GM12864 (cell line): ENCODE data around the gene SEMA5A.
A peak's percentile ranks its signal among the peaks of the same experiment; 100 is the strongest.

Experiments
- DNase-seq: peaks from one replicate; pipeline ENCODE4 v3.0.0-alpha.2; 2011; ENCODE audit warnings: low read depth
- H3K4me3 ChIP-seq: 2 replicates; pipeline ENCODE4 v1.5.1; 2011; ENCODE audit warnings: mild to moderate bottlenecking, low read depth, low read length, control low read depth
- CTCF ChIP-seq: IDR thresholded peaks from 2 replicates; pipeline ENCODE4 v1.5.1; 2011; ENCODE audit warnings: low read depth, mild to moderate bottlenecking, moderate library complexity, low read length, control low read depth, inconsistent platforms; ENCODE audit errors: missing control alignments

The SEMA5A gene

GRCh38 chr5:9316041-9316440 lies 229.8 kb downstream of the SEMA5A start:
- no peak for DNase-seq
- TF ChIP-seq CTCF, result no peak
- H3K4me3 ChIP-seq, result no peak overlapping the region

- no peak for DNase-seq
- no peak for TF ChIP-seq CTCF
- no peak overlapping the region for H3K4me3 ChIP-seq
Observed at GRCh38 chr5:9314558-9314957, 231.3 kb downstream of the SEMA5A start.

- TF ChIP-seq CTCF, result peak; percentile 14
- DNase-seq, result no peak
- no peak overlapping the region for H3K4me3 ChIP-seq
Observed at GRCh38 chr5:9313751-9314150, 232.1 kb downstream of the SEMA5A start.

GRCh38 chr5:9307150-9307549 lies 238.7 kb downstream of the SEMA5A start:
- no peak overlapping the region for H3K4me3 ChIP-seq
- no peak for TF ChIP-seq CTCF
- DNase-seq, result no peak

GRCh38 chr5:9302218-9302617 lies 243.7 kb downstream of the SEMA5A start:
- DNase-seq, result no peak
- no peak for TF ChIP-seq CTCF

GRCh38 chr5:9301200-9301599 lies 244.7 kb downstream of the SEMA5A start:
- H3K4me3 ChIP-seq, result no peak overlapping the region
- TF ChIP-seq CTCF, result no peak

More at GRCh38 chr5:9302218-9302617, 243.7 kb downstream of the SEMA5A start:
- no peak overlapping the region for H3K4me3 ChIP-seq

GRCh38 chr5:9297134-9297533 lies 248.7 kb downstream of the SEMA5A start:
- H3K4me3 ChIP-seq, result no peak overlapping the region
- TF ChIP-seq CTCF, result no peak
- DNase-seq, result no peak

More at GRCh38 chr5:9301200-9301599, 244.7 kb downstream of the SEMA5A start:
- DNase-seq, result no peak
